H9 (cell line): Measurements from ENCODE around the gene CLDN11. TPM values are rescaled to one million over a fixed set of nuclear protein-coding genes. Genes with fewer than 3 reads are reported as not detected.

ENCODE experiments used
- DNase-seq: peaks from one replicate; pipeline ENCODE4 v3.0.0-alpha.2; 2017
- H2AFZ ChIP-seq: one replicate; pipeline ENCODE4 v1.6.1; 2013; ENCODE audit warnings: mild to moderate bottlenecking, low read length, control low read depth, moderate library complexity
- H2AK5ac ChIP-seq: 2 replicates; pipeline ENCODE4 v1.6.1; 2013; ENCODE audit warnings: low read length, control low read depth, mixed read lengths; ENCODE audit not compliant: insufficient read length
- H2BK120ac ChIP-seq: one replicate; pipeline ENCODE4 v1.6.1; 2013; ENCODE audit warnings: low read depth, mild to moderate bottlenecking, low read length, control low read depth, inconsistent platforms; ENCODE audit not compliant: poor library complexity, severe bottlenecking
- H2BK12ac ChIP-seq: 2 replicates; pipeline ENCODE4 v1.6.1; 2013; ENCODE audit warnings: low read length, control low read depth, mixed read lengths, low read depth; ENCODE audit not compliant: insufficient read length
- H2BK15ac ChIP-seq: 2 replicates; pipeline ENCODE4 v1.6.1; 2013; ENCODE audit warnings: low read depth, low read length, control low read depth
- H2BK20ac ChIP-seq: one replicate; pipeline ENCODE4 v1.6.1; 2013; ENCODE audit warnings: low read depth, mild to moderate bottlenecking, low read length, control low read depth, inconsistent platforms; ENCODE audit not compliant: poor library complexity, severe bottlenecking
- H2BK5ac ChIP-seq: 2 replicates; pipeline ENCODE4 v1.6.1; 2013; ENCODE audit warnings: low read length, control low read depth, mixed read lengths; ENCODE audit not compliant: insufficient read length
- H3K14ac ChIP-seq: 2 replicates; pipeline ENCODE4 v1.6.1; 2013; ENCODE audit warnings: low read length, control low read depth; ENCODE audit not compliant: insufficient read depth
- H3K18ac ChIP-seq: 2 replicates; pipeline ENCODE4 v1.6.1; 2013; ENCODE audit warnings: low read depth, mild to moderate bottlenecking, mixed read lengths, low read length, control low read depth; ENCODE audit not compliant: insufficient read length
- H3K23ac ChIP-seq: 2 replicates; pipeline ENCODE4 v1.6.1; 2013; ENCODE audit warnings: low read length, control low read depth, mixed read lengths, low read depth; ENCODE audit not compliant: insufficient read length
- H3K23me2 ChIP-seq: 2 replicates; pipeline ENCODE4 v1.6.1; 2013; ENCODE audit warnings: low read depth, mild to moderate bottlenecking, mixed read lengths, low read length, control low read depth; ENCODE audit not compliant: insufficient read length, poor library complexity, severe bottlenecking
- H3K27ac ChIP-seq: 2 replicates; pipeline ENCODE4 v1.5.1; 2013; ENCODE audit warnings: low read length, control low read depth, mixed read lengths, low read depth; ENCODE audit not compliant: insufficient read length
- H3K27me3 ChIP-seq: 2 replicates; pipeline ENCODE4 v1.6.1; 2013; ENCODE audit warnings: low read length, control low read depth, inconsistent platforms; ENCODE audit not compliant: insufficient read depth
- H3K4ac ChIP-seq: 2 replicates; pipeline ENCODE4 v1.6.1; 2013; ENCODE audit warnings: low read depth, mild to moderate bottlenecking, control low read depth, inconsistent platforms, low read length, moderate library complexity
- H3K4me1 ChIP-seq: 2 replicates; pipeline ENCODE4 v1.6.1; 2013; ENCODE audit warnings: low read length, control low read depth, inconsistent platforms; ENCODE audit not compliant: insufficient read depth
- H3K4me2 ChIP-seq: 2 replicates; pipeline ENCODE4 v1.6.1; 2013; ENCODE audit warnings: low read length, control low read depth, mixed read lengths; ENCODE audit not compliant: insufficient read length, insufficient read depth
- H3K56ac ChIP-seq: 2 replicates; pipeline ENCODE4 v1.6.1; 2013; ENCODE audit warnings: low read depth, mild to moderate bottlenecking, mixed read lengths, low read length, control low read depth; ENCODE audit not compliant: insufficient read length
- H3K79me1 ChIP-seq: 2 replicates; pipeline ENCODE4 v1.6.1; 2013; ENCODE audit warnings: low read depth, mild to moderate bottlenecking, moderate library complexity, low read length, control low read depth, inconsistent platforms; ENCODE audit not compliant: insufficient read depth, poor library complexity, severe bottlenecking
- H3K79me2 ChIP-seq: 2 replicates; pipeline ENCODE4 v1.6.1; 2013; ENCODE audit warnings: low read length, control low read depth, inconsistent platforms; ENCODE audit not compliant: insufficient read depth
- H3K9ac ChIP-seq: 2 replicates; pipeline ENCODE4 v1.6.1; 2013; ENCODE audit warnings: low read length, control low read depth, mixed read lengths; ENCODE audit not compliant: insufficient read length; ENCODE audit errors: extremely low read depth
- H3K9me3 ChIP-seq: one replicate; pipeline ENCODE4 v1.6.1; 2013; ENCODE audit warnings: low read depth, low read length, inconsistent platforms; ENCODE audit not compliant: control insufficient read depth
- H3T11ph ChIP-seq: one replicate; pipeline ENCODE4 v1.6.1; 2013; ENCODE audit warnings: mild to moderate bottlenecking, low read length, control low read depth, inconsistent platforms
- H4K20me1 ChIP-seq: one replicate; pipeline ENCODE4 v1.6.1; 2013; ENCODE audit not compliant: control insufficient read depth, insufficient read length, insufficient read depth
- H4K5ac ChIP-seq: 2 replicates; pipeline ENCODE4 v1.6.1; 2013; ENCODE audit warnings: low read depth, mild to moderate bottlenecking, mixed read lengths, low read length, control low read depth; ENCODE audit not compliant: insufficient read length
- H4K8ac ChIP-seq: replicated peaks from 2 replicates; pipeline ENCODE4 v1.6.1; 2013; ENCODE audit warnings: low read length, control low read depth, mixed read lengths, low read depth; ENCODE audit not compliant: insufficient read length
- H4K91ac ChIP-seq: 2 replicates; pipeline ENCODE4 v1.6.1; 2013; ENCODE audit warnings: low read depth, mild to moderate bottlenecking, moderate library complexity, mixed read lengths, low read length, control low read depth; ENCODE audit not compliant: insufficient read length
- H3K27ac Mint-ChIP-seq, 3 experiments: 2 replicates in 2 of 3; 3 replicates in 1 of 3; pipeline ENCODE4 v1.8.0; 2020 to 2021; ENCODE audit warnings: mixed read lengths in 3 of 3, mild to moderate bottlenecking in 1 of 3, moderate library complexity in 1 of 3
- H3K27me3 Mint-ChIP-seq: 2 replicates; pipeline ENCODE4 v1.8.0; 2021; ENCODE audit warnings: low read depth, mild to moderate bottlenecking, moderate library complexity, mixed read lengths
- H3K36me3 Mint-ChIP-seq, 3 experiments: 2 replicates in 2 of 3; 3 replicates in 1 of 3; pipeline ENCODE4 v1.8.0; 2020 to 2021; ENCODE audit warnings: low read depth in 3 of 3, mixed read lengths in 3 of 3; ENCODE audit not compliant: insufficient read depth in 1 of 3
- H3K4me1 Mint-ChIP-seq, 2 experiments: 2 replicates each; pipeline ENCODE4 v1.8.0; 2020; ENCODE audit warnings: mixed read lengths in 2 of 2
- H3K4me3 Mint-ChIP-seq, 2 experiments: 2 replicates in 1 of 2; 3 replicates in 1 of 2; pipeline ENCODE4 v1.8.0; 2020 to 2021; ENCODE audit warnings: mild to moderate bottlenecking in 2 of 2, mixed read lengths in 2 of 2, moderate library complexity in 1 of 2
- H3K9me3 Mint-ChIP-seq, 2 experiments: 2 replicates in 1 of 2; 3 replicates in 1 of 2; pipeline ENCODE4 v1.8.0; 2020; ENCODE audit warnings: mild to moderate bottlenecking in 2 of 2, mixed read lengths in 2 of 2, moderate library complexity in 1 of 2
- WGBS: extraction: QIAGEN DNeasy Blood & Tissue Kit; methylation state at CpG from one replicate; pipeline ENCODE4 v1.1.7; 2013; ENCODE audit warnings: missing lambda C conversion rate, low lambda C conversion rate, mixed read lengths; ENCODE audit not compliant: insufficient read length; ENCODE audit errors: extremely low coverage; 5-methylcytosine and 5-hydroxymethylcytosine counted together
- total RNA-seq: library from RNA; stranded (reverse); gene quantifications from 2 replicates; pipeline ENCODE4 v1.2.1, GENCODE V29; 2021
- TF ChIP-seq, protein P1 (sequence below): fragments of 200-600 bp; sonication (generic); conservative IDR thresholded peaks from 3 replicates; pipeline ENCODE4 v1.8.0; 2021; ENCODE audit warnings: antibody characterized with exemption, mild to moderate bottlenecking

CLDN11 gene
- total RNA-seq, 1 experiment from 2014 or later: 1.7 TPM

DNA sequence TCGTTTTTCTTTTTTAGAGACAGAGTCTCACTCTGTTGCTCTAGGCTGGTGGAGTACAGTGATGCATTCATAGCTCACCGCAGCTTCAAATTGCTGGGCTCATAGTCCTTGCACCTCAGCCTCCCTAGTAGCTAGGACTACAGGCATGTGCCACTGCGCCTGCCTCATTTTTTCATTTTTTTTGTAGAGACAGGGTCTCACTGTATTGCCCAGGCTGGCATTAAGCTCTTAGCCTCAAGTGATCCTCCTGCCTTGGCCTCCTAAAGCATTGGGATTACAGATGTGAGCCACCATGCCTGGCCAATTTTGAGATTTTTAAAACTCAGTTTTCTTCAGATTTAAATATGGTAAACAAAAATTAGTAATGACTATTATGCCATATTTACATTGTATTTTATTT, 32.2 kb upstream of the CLDN11 start:
- Histone ChIP-seq H2BK5ac (no peak overlapping the region), H2AK5ac (no peak overlapping the region), H3K79me2 (peaks cover 5% of the 10 kb centered on the region; the same call in 1 of the 2 replicates)

More for the DNA sequence above, 32.2 kb upstream of the CLDN11 start:
- H3K36me3 Mint-ChIP-seq: peaks cover 60 to 85% (median 71%) of the 10 kb centered on the region in 3 experiments
- H3K9me3 Mint-ChIP-seq: no peaks in the 10 kb centered on the region
- no CpG with 5 or more reads among the region's 3 CpGs for WGBS
- no peak overlapping the region for H3T11ph ChIP-seq
- no peak overlapping the region for H3K23ac ChIP-seq
- no peak overlapping the region for H3K4me2 ChIP-seq
- H2BK12ac ChIP-seq: no peak overlapping the region
- DNase-seq: no peak
- no peak overlapping the region for H3K9ac ChIP-seq
- no peaks in the 10 kb centered on the region for H4K20me1 ChIP-seq
- no peaks in the 10 kb centered on the region for H3K4me1 ChIP-seq
- no peak overlapping the region for H3K4me3 Mint-ChIP-seq
- TF ChIP-seq, protein P1, sequence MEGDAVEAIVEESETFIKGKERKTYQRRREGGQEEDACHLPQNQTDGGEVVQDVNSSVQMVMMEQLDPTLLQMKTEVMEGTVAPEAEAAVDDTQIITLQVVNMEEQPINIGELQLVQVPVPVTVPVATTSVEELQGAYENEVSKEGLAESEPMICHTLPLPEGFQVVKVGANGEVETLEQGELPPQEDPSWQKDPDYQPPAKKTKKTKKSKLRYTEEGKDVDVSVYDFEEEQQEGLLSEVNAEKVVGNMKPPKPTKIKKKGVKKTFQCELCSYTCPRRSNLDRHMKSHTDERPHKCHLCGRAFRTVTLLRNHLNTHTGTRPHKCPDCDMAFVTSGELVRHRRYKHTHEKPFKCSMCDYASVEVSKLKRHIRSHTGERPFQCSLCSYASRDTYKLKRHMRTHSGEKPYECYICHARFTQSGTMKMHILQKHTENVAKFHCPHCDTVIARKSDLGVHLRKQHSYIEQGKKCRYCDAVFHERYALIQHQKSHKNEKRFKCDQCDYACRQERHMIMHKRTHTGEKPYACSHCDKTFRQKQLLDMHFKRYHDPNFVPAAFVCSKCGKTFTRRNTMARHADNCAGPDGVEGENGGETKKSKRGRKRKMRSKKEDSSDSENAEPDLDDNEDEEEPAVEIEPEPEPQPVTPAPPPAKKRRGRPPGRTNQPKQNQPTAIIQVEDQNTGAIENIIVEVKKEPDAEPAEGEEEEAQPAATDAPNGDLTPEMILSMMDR: no peak
- H3K18ac ChIP-seq: no peak overlapping the region
- H3K27me3 ChIP-seq: no peaks in the 10 kb centered on the region
- no peaks in the 10 kb centered on the region for H3K4me1 Mint-ChIP-seq
- no peaks in the 10 kb centered on the region for H3K27me3 Mint-ChIP-seq
- no peak overlapping the region for H4K8ac ChIP-seq
- no peak overlapping the region for H4K91ac ChIP-seq
- H3K9me3 ChIP-seq: no peaks in the 10 kb centered on the region
- H3K79me1 ChIP-seq: peaks cover 5% of the 10 kb centered on the region
- H2BK20ac ChIP-seq: no peak overlapping the region
- no peak overlapping the region for H3K27ac ChIP-seq
- no peak overlapping the region for H4K5ac ChIP-seq
- no peak overlapping the region for H3K27ac Mint-ChIP-seq
- H3K4ac ChIP-seq: no peak overlapping the region
- no peak overlapping the region for H2BK120ac ChIP-seq
- H2BK15ac ChIP-seq: no peak overlapping the region
- H3K14ac ChIP-seq: no peak overlapping the region
- no peak overlapping the region for H2AFZ ChIP-seq
- H3K23me2 ChIP-seq: no peaks in the 10 kb centered on the region
- H3K56ac ChIP-seq: no peak overlapping the region
